Transverse colon (tissue), 3 donors: ENCODE measurements around the gene KCNK15.

Source experiments
- CTCF ChIP-seq, 5 experiments: fragments of 200-600 bp in 3 of 5; fragments of 450-650 bp in 2 of 5; sonication (generic) in 3 of 5; IDR thresholded peaks; 1 replicate in 2 of 5; 2 replicates in 3 of 5; pipeline ENCODE4 v1.5.1; 2016 to 2017; ENCODE audit warnings: antibody characterized with exemption in 5 of 5, inconsistent platforms in 3 of 5, mild to moderate bottlenecking in 2 of 5, moderate library complexity in 1 of 5
- EP300 ChIP-seq: sonication (generic); formaldehyde crosslinking; IDR thresholded peaks from one replicate; pipeline ENCODE4 v1.6.1; 2017; ENCODE audit warnings: antibody characterized with exemption, low read depth

GRCh38 chr20:44704551-44704971, 41.1 kb upstream of the KCNK15 start:
- TF ChIP-seq CTCF (IDR thresholded peaks at IDR 0.05): no peak
- no peak for TF ChIP-seq EP300
